Measurements from ENCODE around the gene FSTL1.
"Not testable (repeated sequence)": the region's sequence is repeated elsewhere in the genome, so short reads cannot be mapped to it uniquely, and the experiment has no call there.

The FSTL1 gene

GRCh38 chr3:120410541-120410940, 40.3 kb downstream of the FSTL1 start:
- DNase-seq, result no peak

- DNase-seq, result no peak
Observed at GRCh38 chr3:120410116-120410515, 40.7 kb downstream of the FSTL1 start.

- no peak for DNase-seq
Observed at GRCh38 chr3:120407508-120408287, 43.1 kb downstream of the FSTL1 start.

- no peak for DNase-seq
Observed at GRCh38 chr3:120404876-120405275, 45.9 kb downstream of the FSTL1 start.

GRCh38 chr3:120402257-120402656, 48.5 kb downstream of the FSTL1 start:
- DNase-seq, result no peak

GRCh38 chr3:120399372-120399771, 51.4 kb downstream of the FSTL1 start:
- no peak for DNase-seq

- DNase-seq, result no peak
Observed at GRCh38 chr3:120396469-120396868, 54.3 kb downstream of the FSTL1 start.

GRCh38 chr3:120394347-120394746, 56.4 kb downstream of the FSTL1 start:
- no peak for DNase-seq

GRCh38 chr3:120393761-120394160, 57.0 kb downstream of the FSTL1 start:
- DNase-seq, result no peak

GRCh38 chr3:120393243-120393642, 57.5 kb downstream of the FSTL1 start:
- DNase-seq, result no peak

GRCh38 chr3:120382941-120383447, 67.8 kb downstream of the FSTL1 start:
- DNase-seq, result no peak

GRCh38 chr3:120381503-120381902, 69.3 kb downstream of the FSTL1 start:
- DNase-seq, result no peak

- not testable (repeated sequence) for DNase-seq
Observed at GRCh38 chr3:120377948-120378347, 72.8 kb downstream of the FSTL1 start.

- no peak for DNase-seq
Observed at GRCh38 chr3:120370463-120370862, 80.3 kb downstream of the FSTL1 start.

GRCh38 chr3:120369037-120369467, 81.7 kb downstream of the FSTL1 start:
- DNase-seq, result no peak

- no peak for DNase-seq
Observed at GRCh38 chr3:120368172-120368571, 82.6 kb downstream of the FSTL1 start.

GRCh38 chr3:120364821-120365220, 86.0 kb downstream of the FSTL1 start:
- no peak for DNase-seq

GRCh38 chr3:120364101-120364500, 86.7 kb downstream of the FSTL1 start:
- no peak for DNase-seq

GRCh38 chr3:120357807-120358206, 93.0 kb downstream of the FSTL1 start:
- DNase-seq, result no peak

GRCh38 chr3:120355486-120355885, 95.3 kb downstream of the FSTL1 start:
- DNase-seq, result no peak

GRCh38 chr3:120353463-120353862, 97.3 kb downstream of the FSTL1 start:
- no peak for DNase-seq

GRCh38 chr3:120352017-120352416, 98.8 kb downstream of the FSTL1 start:
- DNase-seq, result no peak

GRCh38 chr3:120350401-120350941, 100.3 kb downstream of the FSTL1 start:
- no peak for DNase-seq

- no peak for DNase-seq
Observed at GRCh38 chr3:120349855-120350125, 101.0 kb downstream of the FSTL1 start.

Measured in stimulated activated naive CD4-positive, alpha-beta T cell treated with Interleukin-2 at 50 U/mL for 16 hours (primary cell).